GM19099 (cell line): ENCODE data around the gene FHIT.

Experiments used
- POLR2A ChIP-seq: IDR thresholded peaks from 3 replicates; pipeline ENCODE4 v1.6.1; 2011; ENCODE audit warnings: low read depth; ENCODE audit not compliant: insufficient read length; ENCODE audit errors: extremely low read depth

Gene FHIT

GRCh38 chr3:60775985-60776384 is 475.3 kb downstream of the FHIT start:
- no peak for TF ChIP-seq POLR2A

GRCh38 chr3:60774617-60775016 is 476.6 kb downstream of the FHIT start:
- no peak for TF ChIP-seq POLR2A

GRCh38 chr3:60772584-60772983 is 478.7 kb downstream of the FHIT start:
- TF ChIP-seq POLR2A: no peak

GRCh38 chr3:60771766-60772165 is 479.5 kb downstream of the FHIT start:
- TF ChIP-seq POLR2A: no peak

- TF ChIP-seq POLR2A: no peak
Observed at GRCh38 chr3:60770532-60770931, 480.7 kb downstream of the FHIT start.

GRCh38 chr3:60767536-60767935 is 483.7 kb downstream of the FHIT start:
- TF ChIP-seq POLR2A: no peak

GRCh38 chr3:60765776-60766175 is 485.5 kb downstream of the FHIT start:
- TF ChIP-seq POLR2A: no peak

GRCh38 chr3:60764870-60765269 is 486.4 kb downstream of the FHIT start:
- no peak for TF ChIP-seq POLR2A

- TF ChIP-seq POLR2A: no peak
Observed at GRCh38 chr3:60760145-60760544, 491.1 kb downstream of the FHIT start.

GRCh38 chr3:60759439-60759838 is 491.8 kb downstream of the FHIT start:
- TF ChIP-seq POLR2A: no peak

- TF ChIP-seq POLR2A: no peak
Observed at GRCh38 chr3:60758831-60759230, 492.4 kb downstream of the FHIT start.

GRCh38 chr3:60758171-60758570 is 493.1 kb downstream of the FHIT start:
- no peak for TF ChIP-seq POLR2A

GRCh38 chr3:60757724-60758123 is 493.5 kb downstream of the FHIT start:
- no peak for TF ChIP-seq POLR2A

- TF ChIP-seq POLR2A: no peak
Observed at GRCh38 chr3:60756241-60757030, 494.8 kb downstream of the FHIT start.

GRCh38 chr3:60755094-60755493 is 496.2 kb downstream of the FHIT start:
- no peak for TF ChIP-seq POLR2A

- no peak for TF ChIP-seq POLR2A
Observed at GRCh38 chr3:60754617-60755016, 496.6 kb downstream of the FHIT start.

- TF ChIP-seq POLR2A: no peak
Observed at GRCh38 chr3:60752809-60753208, 498.4 kb downstream of the FHIT start.
